ENCODE data around the gene CIB1.
A peak's percentile ranks its signal among the peaks of the same experiment; 100 is the strongest.

Gene CIB1

GRCh38 chr15:90259524-90259923 lies 25.8 kb upstream of the CIB1 start:
- ATAC-seq (ENCODE audit: low read depth) (no peak), DNase-seq (ENCODE audit: low spot score in 2 of 2) (no peak)
- H3K4me1 Mint-ChIP-seq, result peaks cover 6% of the 10 kb centered on the region
- H3K27ac Mint-ChIP-seq, result no peak overlapping the region
- no peak overlapping the region for H3K4me3 Mint-ChIP-seq
- H3K36me3 Mint-ChIP-seq, result peaks cover 2% of the 10 kb centered on the region
- H3K9me3 Mint-ChIP-seq, result no peaks in the 10 kb centered on the region
- H3K27me3 Mint-ChIP-seq, result peaks cover 7% of the 10 kb centered on the region

- Mint-ChIP-seq H3K4me1 (no peaks in the 10 kb centered on the region), H3K36me3 (peaks cover 2% of the 10 kb centered on the region), H3K9me3 (no peaks in the 10 kb centered on the region), H3K4me3 (no peak overlapping the region), H3K27ac (no peak overlapping the region), H3K27me3 (peaks cover 7% of the 10 kb centered on the region)
- DNase-seq (ENCODE audit: low spot score in 2 of 2) (no peak), ATAC-seq (ENCODE audit: low read depth) (no peak)
These were observed 24.0 kb upstream of the CIB1 start for GRCh38 chr15:90257776-90258175.

DNA sequence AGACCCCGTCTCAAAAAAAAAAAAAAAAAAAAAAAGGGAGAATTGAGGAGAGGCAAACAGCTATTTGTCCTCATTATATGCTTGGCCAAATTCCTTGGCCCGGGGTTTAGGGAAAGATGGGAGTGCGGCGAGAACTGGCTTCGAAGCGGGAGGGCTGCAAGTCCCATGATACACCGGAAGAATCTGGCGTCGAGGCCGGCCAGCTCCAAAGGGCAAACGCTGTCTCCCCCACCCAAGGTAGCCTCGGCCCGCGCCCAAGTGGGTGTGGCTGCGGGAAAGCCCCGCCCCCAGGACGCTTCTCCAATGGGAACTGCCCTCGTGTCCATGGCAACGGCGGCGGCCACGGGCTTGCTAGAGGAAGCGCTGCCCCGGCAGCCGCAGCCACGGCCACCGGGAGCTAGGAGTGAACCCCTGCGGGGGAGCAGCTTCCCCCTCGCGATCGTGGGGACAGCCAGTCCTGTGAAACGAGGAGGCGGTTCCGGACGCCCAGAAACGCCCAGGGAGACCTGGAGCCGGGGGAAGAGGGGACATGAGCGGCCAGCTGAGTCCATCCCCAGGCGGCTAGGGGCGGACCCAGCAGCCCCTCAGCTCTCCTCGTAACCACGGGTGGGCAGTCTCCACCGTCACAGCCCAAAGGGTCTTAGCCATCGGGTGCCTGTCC lies 15.6 kb upstream of the CIB1 start, which contains the start of gene TTLL13:
Gene TTLL13, plus strand, starts transcription at position 354 of the 661 bp plus-strand sequence. CDS start 1,075 bp downstream, outside the sequence.
- peak within 1 kb of the TSS; percentile 20 for H3K27ac Mint-ChIP-seq
- H3K9me3 Mint-ChIP-seq, result no peaks in the 10 kb centered on the region
- ATAC-seq (ENCODE audit: low read depth), result peak; percentile 54
- peak within 1 kb of the TSS; percentile 72 for H3K4me3 Mint-ChIP-seq
- H3K27me3 Mint-ChIP-seq, result no peaks in the 10 kb centered on the region
- no peaks in the 10 kb centered on the region for H3K36me3 Mint-ChIP-seq
- H3K4me1 Mint-ChIP-seq, result peaks cover 11% of the 10 kb centered on the region
- DNase-seq (ENCODE audit: low spot score in 2 of 2), result peak in 1 of 2 donors; percentile 27

GRCh38 chr15:90248789-90249202 lies 15.1 kb upstream of the CIB1 start:
- H3K4me3 Mint-ChIP-seq, result peak overlapping the region; percentile 72
- DNase-seq (ENCODE audit: low spot score in 2 of 2) (no peak), ATAC-seq (ENCODE audit: low read depth) (no peak)
- H3K36me3 Mint-ChIP-seq, result no peaks in the 10 kb centered on the region
- H3K9me3 Mint-ChIP-seq, result no peaks in the 10 kb centered on the region
- H3K27ac Mint-ChIP-seq, result peak overlapping the region; percentile 20
- no peaks in the 10 kb centered on the region for H3K27me3 Mint-ChIP-seq
- peaks cover 11% of the 10 kb centered on the region for H3K4me1 Mint-ChIP-seq

GRCh38 chr15:90243943-90244639 lies 10.3 kb upstream of the CIB1 start:
- no peak overlapping the region for H3K27ac Mint-ChIP-seq
- DNase-seq (ENCODE audit: low spot score in 2 of 2) (no peak), ATAC-seq (ENCODE audit: low read depth) (no peak)
- H3K36me3 Mint-ChIP-seq, result peaks cover 4% of the 10 kb centered on the region
- no peaks in the 10 kb centered on the region for H3K27me3 Mint-ChIP-seq
- no peaks in the 10 kb centered on the region for H3K9me3 Mint-ChIP-seq
- no peak overlapping the region for H3K4me3 Mint-ChIP-seq
- peaks cover 6% of the 10 kb centered on the region for H3K4me1 Mint-ChIP-seq

- no peak overlapping the region for H3K4me3 Mint-ChIP-seq
- no peaks in the 10 kb centered on the region for H3K9me3 Mint-ChIP-seq
- ATAC-seq (ENCODE audit: low read depth) (no peak), DNase-seq (ENCODE audit: low spot score in 2 of 2) (no peak)
- peaks cover 11% of the 10 kb centered on the region for H3K36me3 Mint-ChIP-seq
- H3K27ac Mint-ChIP-seq, result no peak overlapping the region
- no peaks in the 10 kb centered on the region for H3K27me3 Mint-ChIP-seq
- H3K4me1 Mint-ChIP-seq, result peaks cover 2% of the 10 kb centered on the region
These were observed 7.8 kb upstream of the CIB1 start for GRCh38 chr15:90241343-90242192.

GRCh38 chr15:90240856-90241255 lies 7.1 kb upstream of the CIB1 start:
- no peaks in the 10 kb centered on the region for H3K9me3 Mint-ChIP-seq
- H3K4me3 Mint-ChIP-seq, result no peak overlapping the region
- DNase-seq (ENCODE audit: low spot score in 2 of 2), result no peak
- no peaks in the 10 kb centered on the region for H3K27me3 Mint-ChIP-seq
- peaks cover 13% of the 10 kb centered on the region for H3K36me3 Mint-ChIP-seq
- ATAC-seq (ENCODE audit: low read depth), result no peak
- H3K27ac Mint-ChIP-seq, result no peak overlapping the region
- peaks cover 2% of the 10 kb centered on the region for H3K4me1 Mint-ChIP-seq

GRCh38 chr15:90239371-90239770 lies 5.6 kb upstream of the CIB1 start:
- ATAC-seq (ENCODE audit: low read depth) (no peak), DNase-seq (ENCODE audit: low spot score in 2 of 2) (no peak)
- H3K27me3 Mint-ChIP-seq, result no peaks in the 10 kb centered on the region
- no peaks in the 10 kb centered on the region for H3K9me3 Mint-ChIP-seq
- no peak overlapping the region for H3K27ac Mint-ChIP-seq
- H3K36me3 Mint-ChIP-seq, result peaks cover 13% of the 10 kb centered on the region
- H3K4me3 Mint-ChIP-seq, result no peak overlapping the region
- peaks cover 9% of the 10 kb centered on the region for H3K4me1 Mint-ChIP-seq

DNA sequence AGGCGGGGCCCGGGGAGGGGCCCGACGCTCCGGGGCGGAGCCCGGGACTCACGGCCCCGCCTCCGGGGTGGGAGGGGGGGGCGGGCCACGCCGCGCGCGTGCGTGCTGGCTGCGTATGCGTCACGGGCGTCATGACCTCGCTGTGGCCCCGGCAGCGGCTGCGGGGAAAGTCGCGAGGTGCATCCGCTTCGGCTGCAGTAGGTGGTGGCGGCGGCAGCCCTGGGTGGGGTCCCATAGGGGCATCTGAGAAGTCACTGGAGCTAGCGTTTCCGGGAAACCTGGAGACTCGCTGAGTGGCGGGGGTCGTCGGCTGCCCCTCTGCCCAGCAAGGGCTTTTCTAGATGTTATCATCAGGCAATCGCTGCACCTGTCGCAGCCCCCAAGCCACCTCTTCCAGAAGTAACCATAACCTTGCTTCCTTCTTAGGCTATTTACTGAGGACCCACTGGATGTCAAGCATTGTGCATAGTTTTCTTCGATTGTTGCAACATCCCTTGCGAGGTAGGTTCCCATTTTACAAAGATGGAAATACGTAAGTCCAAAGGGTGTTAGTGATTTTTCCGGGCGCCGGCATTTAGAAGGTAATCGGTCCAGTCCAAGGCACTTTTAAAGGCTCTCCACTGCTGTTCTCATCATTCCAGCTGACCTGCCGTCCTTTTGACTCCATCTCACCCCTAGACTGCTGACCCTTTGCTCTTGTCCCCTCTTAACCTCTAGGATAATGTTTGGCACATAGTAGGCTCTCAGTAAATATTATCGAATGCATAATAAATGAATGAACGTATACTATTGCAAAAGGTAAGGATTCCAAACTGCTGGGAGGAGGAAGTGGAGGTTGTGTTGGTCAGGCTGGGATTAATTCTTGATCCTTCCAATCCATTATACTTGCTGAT lies 601 bp upstream of the CIB1 start, which contains the start of gene GDPGP1:
Gene GDPGP1, plus strand, starts transcription at position 114 of the 893 bp plus-strand sequence. CDS start 6,700 bp downstream, outside the sequence.
- H3K9me3 Mint-ChIP-seq, result no peaks in the 10 kb centered on the region
- H3K27ac Mint-ChIP-seq, result peak within 1 kb of the TSS; percentile 95
- H3K27me3 Mint-ChIP-seq, result no peaks in the 10 kb centered on the region
- DNase-seq (ENCODE audit: low spot score in 2 of 2) (no peak), ATAC-seq (ENCODE audit: low read depth) (peak; percentile 62)
- peaks cover 14% of the 10 kb centered on the region for H3K36me3 Mint-ChIP-seq
- peaks cover 34% of the 10 kb centered on the region for H3K4me1 Mint-ChIP-seq
- peak within 1 kb of the TSS; percentile 89 for H3K4me3 Mint-ChIP-seq

DNA sequence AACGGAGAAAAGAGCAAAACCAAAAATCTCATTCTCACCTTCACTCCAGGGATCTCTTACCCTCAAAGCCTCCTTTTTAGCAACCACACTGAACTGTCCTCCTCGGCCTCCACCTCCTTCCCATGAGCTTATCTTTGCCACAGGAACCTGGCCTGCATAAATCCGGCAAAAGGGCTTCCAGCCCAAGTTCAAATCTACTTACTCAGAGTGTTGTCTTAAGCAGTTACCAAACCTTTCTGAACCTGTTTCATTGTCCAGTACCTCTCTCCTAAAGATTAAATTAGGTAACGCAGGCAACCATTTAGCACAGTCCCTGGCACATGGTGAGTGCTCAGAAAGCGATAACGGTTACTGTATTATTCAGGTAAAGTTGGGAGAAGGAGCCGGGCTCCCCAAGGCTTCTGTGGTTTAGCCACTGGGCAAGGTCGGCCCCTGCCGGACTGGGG lies 777 bp downstream of the CIB1 start:
- no peak for ATAC-seq (ENCODE audit: low read depth)
- peak overlapping the region; percentile 95 for H3K27ac Mint-ChIP-seq
- no peaks in the 10 kb centered on the region for H3K9me3 Mint-ChIP-seq
- DNase-seq (ENCODE audit: low spot score in 2 of 2), result no peak
- no peaks in the 10 kb centered on the region for H3K27me3 Mint-ChIP-seq
- H3K36me3 Mint-ChIP-seq, result peaks cover 10% of the 10 kb centered on the region
- peaks cover 38% of the 10 kb centered on the region for H3K4me1 Mint-ChIP-seq
- peak overlapping the region; percentile 89 for H3K4me3 Mint-ChIP-seq

DNA sequence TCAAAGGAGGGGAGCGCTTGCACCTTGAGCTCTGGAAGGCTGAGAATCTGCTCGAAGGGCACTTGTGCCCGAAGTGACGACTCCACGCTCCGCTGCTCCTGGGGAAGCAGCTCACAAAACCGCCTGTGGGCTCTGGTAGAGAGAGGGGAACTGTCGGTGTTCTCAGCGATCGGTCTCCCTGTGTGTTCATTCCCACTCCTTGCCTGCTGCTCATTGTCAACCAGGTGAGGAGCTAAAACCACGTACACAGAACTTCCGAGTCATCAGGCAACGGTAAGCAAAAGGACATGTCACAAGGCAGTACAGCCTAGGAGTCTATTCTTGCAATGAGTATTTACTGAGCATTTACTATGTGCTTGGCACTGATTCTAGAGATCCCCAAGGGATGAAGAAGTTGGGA lies 1.5 kb downstream of the CIB1 start:
- DNase-seq (ENCODE audit: low spot score in 2 of 2), result no peak
- H3K4me1 Mint-ChIP-seq, result peaks cover 38% of the 10 kb centered on the region
- no peak for ATAC-seq (ENCODE audit: low read depth)
- H3K9me3 Mint-ChIP-seq, result no peaks in the 10 kb centered on the region
- peaks cover 10% of the 10 kb centered on the region for H3K36me3 Mint-ChIP-seq
- H3K27me3 Mint-ChIP-seq, result no peaks in the 10 kb centered on the region
- peak overlapping the region; percentile 95 for H3K27ac Mint-ChIP-seq
- H3K4me3 Mint-ChIP-seq, result peak overlapping the region; percentile 89

DNA sequence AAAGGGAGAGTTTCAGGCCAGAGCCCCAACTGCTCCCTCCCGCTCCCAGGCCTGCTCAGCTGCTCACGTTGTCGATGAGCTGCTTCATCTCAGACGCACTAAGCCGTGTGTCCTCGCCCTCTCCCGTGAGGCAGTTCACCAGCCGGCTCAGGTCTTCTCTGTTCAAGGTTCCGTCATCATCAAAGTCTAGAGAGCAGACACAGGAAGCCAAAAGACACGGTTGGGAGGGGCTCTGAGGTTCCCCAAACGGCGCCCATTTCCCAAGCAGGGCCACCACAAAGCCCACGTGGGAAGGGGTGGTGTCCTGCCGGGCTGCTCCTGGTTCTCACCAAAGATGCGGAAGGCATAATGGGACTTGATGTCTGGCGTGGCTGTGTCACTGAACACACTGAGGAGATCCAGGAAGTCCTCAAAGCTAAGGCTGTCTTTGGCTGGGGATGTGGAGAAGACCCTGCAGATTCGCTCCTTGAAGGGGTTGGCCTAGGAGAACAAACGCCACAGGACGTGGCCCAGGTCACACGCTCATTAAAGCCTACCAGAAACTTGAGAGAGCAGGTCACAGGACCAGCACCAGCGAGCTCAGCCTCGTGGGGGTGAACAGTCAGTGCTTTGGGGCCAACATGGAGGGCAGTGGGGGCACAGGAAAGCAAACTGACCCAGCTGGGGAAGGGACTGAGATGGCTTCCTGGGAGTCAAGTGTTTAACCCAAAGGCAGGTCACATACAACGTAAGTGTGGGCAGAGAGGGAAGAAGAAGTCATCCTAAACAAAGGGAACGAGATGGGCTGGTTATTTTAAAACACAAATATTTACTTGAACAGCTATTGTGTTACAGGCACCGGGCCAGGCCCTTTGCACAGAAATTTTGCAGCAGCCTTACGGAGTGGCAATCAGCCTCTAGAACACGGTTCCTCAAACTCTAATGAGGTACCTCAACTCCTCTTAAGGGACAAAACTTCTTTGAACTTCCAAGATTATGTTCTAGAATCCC lies 2.4 kb downstream of the CIB1 start:
- Mint-ChIP-seq H3K4me1 (peaks cover 38% of the 10 kb centered on the region), H3K27me3 (no peaks in the 10 kb centered on the region), H3K9me3 (no peaks in the 10 kb centered on the region), H3K4me3 (peak overlapping the region; percentile 89), H3K36me3 (peaks cover 6% of the 10 kb centered on the region), H3K27ac (peak overlapping the region; percentile 95)
- DNase-seq (ENCODE audit: low spot score in 2 of 2) (peak; percentile 65 to 69), ATAC-seq (ENCODE audit: low read depth) (peak; percentile 63)

Data from memory B cell (primary cell).